ENCODE measurements around the gene RPIA.

GRCh38 chr2:88658326-88658725 lies 33.1 kb upstream of the RPIA start:
- TF ChIP-seq, protein P1, sequence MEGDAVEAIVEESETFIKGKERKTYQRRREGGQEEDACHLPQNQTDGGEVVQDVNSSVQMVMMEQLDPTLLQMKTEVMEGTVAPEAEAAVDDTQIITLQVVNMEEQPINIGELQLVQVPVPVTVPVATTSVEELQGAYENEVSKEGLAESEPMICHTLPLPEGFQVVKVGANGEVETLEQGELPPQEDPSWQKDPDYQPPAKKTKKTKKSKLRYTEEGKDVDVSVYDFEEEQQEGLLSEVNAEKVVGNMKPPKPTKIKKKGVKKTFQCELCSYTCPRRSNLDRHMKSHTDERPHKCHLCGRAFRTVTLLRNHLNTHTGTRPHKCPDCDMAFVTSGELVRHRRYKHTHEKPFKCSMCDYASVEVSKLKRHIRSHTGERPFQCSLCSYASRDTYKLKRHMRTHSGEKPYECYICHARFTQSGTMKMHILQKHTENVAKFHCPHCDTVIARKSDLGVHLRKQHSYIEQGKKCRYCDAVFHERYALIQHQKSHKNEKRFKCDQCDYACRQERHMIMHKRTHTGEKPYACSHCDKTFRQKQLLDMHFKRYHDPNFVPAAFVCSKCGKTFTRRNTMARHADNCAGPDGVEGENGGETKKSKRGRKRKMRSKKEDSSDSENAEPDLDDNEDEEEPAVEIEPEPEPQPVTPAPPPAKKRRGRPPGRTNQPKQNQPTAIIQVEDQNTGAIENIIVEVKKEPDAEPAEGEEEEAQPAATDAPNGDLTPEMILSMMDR (IDR thresholded peaks at IDR 0.05) = no peak
- no peak for TF ChIP-seq POLR2A (IDR thresholded peaks at IDR 0.05)

Measured in testis (tissue), 2 donors.